GM12878 (cell line): Measurements from ENCODE around the gene FBLN1. TPM values are rescaled to one million over a fixed set of nuclear protein-coding genes. Genes with fewer than 3 reads are reported as not detected.

Experiments used
- ATAC-seq: fragments of 200-7000 bp; cut with Tn5 transposase; 3 replicates; pipeline ENCODE4 v1.9.1; 2020; ENCODE audit warnings: mild to moderate bottlenecking, moderate library complexity
- BruUV-seq: library from RNA; stranded (reverse); fragments of 400-500 nt; replicated peaks from 2 replicates; lab custom pipeline; 2021; lab: Mats Ljungman, UMichigan
- CTCF ChIA-PET: fragments of 300-600 bp; sonication (Branson Sonifier 250); formaldehyde crosslinking; extraction: SDS; loops from one replicate; lab custom pipeline; 2021; ENCODE audit warnings: inconsistent platforms; lab: Yijun Ruan, JAX
- POLR2A ChIA-PET: fragments of 350-600 bp; formaldehyde crosslinking; extraction: SDS; loops from one replicate; lab custom pipeline; 2021; ENCODE audit warnings: inconsistent platforms; lab: Charles Lee
- RAD21 ChIA-PET: fragments of 300-600 bp; sonication (Branson Sonifier 250); formaldehyde crosslinking; loops from one replicate; lab custom pipeline; 2023; ENCODE audit warnings: antibody characterized with exemption; ENCODE audit not compliant: unreplicated experiment; lab: Charles Lee
- SMC1A ChIA-PET: fragments of 300-600 bp; sonication (Branson Sonifier 250); formaldehyde crosslinking; loops from one replicate; lab custom pipeline; 2023; ENCODE audit not compliant: unreplicated experiment, uncharacterized antibody; lab: Charles Lee
- DNase-seq: peaks from one replicate; pipeline ENCODE4 v3.0.0-alpha.2; 2011; ENCODE audit warnings: low read depth, low spot score
- FAIRE-seq: peaks from 3 replicates; lab custom pipeline; 2011; peaks lifted over from hg19 to GRCh38; lab: Jason Lieb, UNC
- H2AFZ ChIP-seq: 2 replicates; pipeline ENCODE4 v1.6.0; 2011; ENCODE audit warnings: low read depth, low read length, control low read depth; ENCODE audit not compliant: control insufficient read depth
- H3K27ac ChIP-seq: 2 replicates; pipeline ENCODE4 v1.5.1; 2011; ENCODE audit warnings: control low read depth; ENCODE audit not compliant: control insufficient read depth, insufficient read depth
- H3K27me3 ChIP-seq, 2 experiments: replicated peaks in 1 of 2; 2 replicates each; pipeline versions ENCODE4 v1.6.0 to v1.6.1; 2011; ENCODE audit warnings: low read length in 1 of 2; ENCODE audit not compliant: control insufficient read depth in 2 of 2, insufficient read depth in 2 of 2
- H3K36me3 ChIP-seq, 2 experiments: 2 replicates each; pipeline ENCODE4 v1.5.1; 2011; ENCODE audit warnings: low read length in 1 of 2; ENCODE audit not compliant: control insufficient read depth in 2 of 2, insufficient read depth in 2 of 2
- H3K4me1 ChIP-seq: 2 replicates; pipeline ENCODE4 v1.6.1; 2011; ENCODE audit warnings: mild to moderate bottlenecking, low read length, moderate library complexity, mixed read lengths; ENCODE audit not compliant: control insufficient read depth, insufficient read depth
- H3K4me2 ChIP-seq: 2 replicates; pipeline ENCODE4 v1.6.0; 2011; ENCODE audit warnings: control low read depth; ENCODE audit not compliant: control insufficient read depth, insufficient read depth
- H3K4me3 ChIP-seq: fragments of 200-600 bp; sonication (generic); 2 replicates; pipeline ENCODE4 v1.5.1; 2016
- H3K79me2 ChIP-seq: 2 replicates; pipeline ENCODE4 v1.6.0; 2011; ENCODE audit warnings: low read length; ENCODE audit not compliant: control insufficient read depth, insufficient read depth
- H3K9ac ChIP-seq: 2 replicates; pipeline ENCODE4 v1.8.0; 2011; ENCODE audit warnings: low read length, control low read depth, mixed read lengths; ENCODE audit not compliant: control insufficient read depth, insufficient read depth
- H3K9me3 ChIP-seq: replicated peaks from 3 replicates; pipeline ENCODE4 v1.5.1; 2011; ENCODE audit warnings: mild to moderate bottlenecking, low read length; ENCODE audit not compliant: control insufficient read depth, insufficient read depth
- H4K20me1 ChIP-seq: 2 replicates; pipeline ENCODE4 v1.6.0; 2011; ENCODE audit not compliant: control insufficient read depth, insufficient read depth
- ATF3 ChIP-seq: IDR thresholded peaks from 2 replicates; pipeline ENCODE4 v1.6.1; 2011; ENCODE audit warnings: low read depth, mild to moderate bottlenecking, low read length, moderate library complexity, borderline replicate concordance; ENCODE audit errors: extremely low read depth
- BHLHE40 ChIP-seq, 2 experiments: fragments of 450-650 bp in 1 of 2; IDR thresholded peaks; 2 replicates each; pipeline ENCODE4 v1.6.1; 2011 to 2017; ENCODE audit warnings: low read depth in 2 of 2, borderline replicate concordance in 1 of 2, improper control_type of control experiment in 1 of 2, low read length in 1 of 2, mild to moderate bottlenecking in 1 of 2
- BMI1 ChIP-seq: fragments of 450-650 bp; IDR thresholded peaks from 2 replicates; pipeline ENCODE4 v1.6.1; 2016; ENCODE audit warnings: mild to moderate bottlenecking, moderate library complexity, borderline replicate concordance
- CHD1 ChIP-seq: IDR thresholded peaks from 2 replicates; pipeline ENCODE4 v1.6.1; 2012; ENCODE audit warnings: low read depth, low read length, improper control_type of control experiment
- ESRRA ChIP-seq: IDR thresholded peaks from 2 replicates; pipeline ENCODE4 v1.6.1; 2012; ENCODE audit warnings: mild to moderate bottlenecking, low read length, improper control_type of control experiment
- FOXK2 ChIP-seq: fragments of 450-650 bp; IDR thresholded peaks from 2 replicates; pipeline ENCODE4 v1.6.1; 2017; ENCODE audit warnings: mild to moderate bottlenecking, moderate library complexity
- NRF1 ChIP-seq: conservative IDR thresholded peaks from 2 replicates; pipeline ENCODE4 v1.6.1; 2011; ENCODE audit warnings: mild to moderate bottlenecking, low read depth, low read length, improper control_type of control experiment
- POU2F2 ChIP-seq: IDR thresholded peaks from 3 replicates; pipeline ENCODE4 v1.6.1; 2011; ENCODE audit warnings: low read depth, mild to moderate bottlenecking, low read length, borderline replicate concordance
- RBBP5 ChIP-seq: fragments of 200-600 bp; sonication (generic); conservative IDR thresholded peaks from 2 replicates; pipeline ENCODE4 v1.6.1; 2016
- SPI1 ChIP-seq: IDR thresholded peaks from 2 replicates; pipeline ENCODE4 v1.6.1; 2011; ENCODE audit warnings: low read depth, mild to moderate bottlenecking, low read length, moderate library complexity, borderline replicate concordance; ENCODE audit not compliant: insufficient read depth
- WGBS: methylation state at CpG from one replicate; pipeline ENCODE4 v1.1.6; 2016; ENCODE audit warnings: low lambda C conversion rate; ENCODE audit not compliant: insufficient replicate concordance, insufficient coverage; ENCODE audit errors: missing lambda C conversion rate; 5-methylcytosine and 5-hydroxymethylcytosine counted together
- in situ Hi-C: fragments of 300-500 bp; cut with MboI; formaldehyde crosslinking; loops from 9 replicates; pipeline ENCODE4 v1.14.3; 2018; ENCODE audit warnings: mixed read lengths
- intact Hi-C: fragments of 100-400 bp; cut with micrococcal nuclease; formaldehyde crosslinking; loops from one replicate; pipeline ENCODE4 v1.14.2; 2022; ENCODE audit not compliant: unreplicated experiment
- polyA plus RNA-seq, 11 experiments: library from polyadenylated mRNA; depleted of rRNA in 4 of 11; unstranded in 6 of 11; stranded (reverse) in 5 of 11; fragments of >200 nt; fragmentation: Nextera tagmentation in 4 of 11; fragmentation: Illumina TruSeq in 1 of 11; extraction: Ambion mirVana in 4 of 11; extraction: Trizol in 1 of 11; gene quantifications; 1 replicate in 1 of 11; 2 replicates in 10 of 11; pipeline versions ENCODE4 v1.2.1 to v1.2.3, GENCODE V29; 2011 to 2016; ENCODE audit warnings: inconsistent platforms in 2 of 11, missing spikeins in 2 of 11, low read depth in 1 of 11
- total RNA-seq, 4 experiments: library from RNA; depleted of rRNA in 3 of 4; stranded (reverse); fragments of >200 nt in 3 of 4; fragmentation: Illumina TruSeq in 1 of 4; extraction: Trizol in 1 of 4; gene quantifications; 2 replicates each; pipeline versions ENCODE4 v1.2.1 to v1.2.3, GENCODE V29; 2013 to 2021
- TF ChIP-seq, protein P1 (sequence below): fragments of 450-650 bp; IDR thresholded peaks from 2 replicates; pipeline ENCODE4 v1.6.1; 2017; ENCODE audit warnings: mild to moderate bottlenecking, low read depth, inconsistent platforms; ENCODE audit not compliant: poor library complexity, severe bottlenecking

FBLN1 gene
- total and polyA plus RNA-seq, 10 of the 15 experiments (the other 5 are each of a cell fraction or from before 2014, with no cell fraction given) = 0.20 to 0.51 TPM; not detected in 8

DNA sequence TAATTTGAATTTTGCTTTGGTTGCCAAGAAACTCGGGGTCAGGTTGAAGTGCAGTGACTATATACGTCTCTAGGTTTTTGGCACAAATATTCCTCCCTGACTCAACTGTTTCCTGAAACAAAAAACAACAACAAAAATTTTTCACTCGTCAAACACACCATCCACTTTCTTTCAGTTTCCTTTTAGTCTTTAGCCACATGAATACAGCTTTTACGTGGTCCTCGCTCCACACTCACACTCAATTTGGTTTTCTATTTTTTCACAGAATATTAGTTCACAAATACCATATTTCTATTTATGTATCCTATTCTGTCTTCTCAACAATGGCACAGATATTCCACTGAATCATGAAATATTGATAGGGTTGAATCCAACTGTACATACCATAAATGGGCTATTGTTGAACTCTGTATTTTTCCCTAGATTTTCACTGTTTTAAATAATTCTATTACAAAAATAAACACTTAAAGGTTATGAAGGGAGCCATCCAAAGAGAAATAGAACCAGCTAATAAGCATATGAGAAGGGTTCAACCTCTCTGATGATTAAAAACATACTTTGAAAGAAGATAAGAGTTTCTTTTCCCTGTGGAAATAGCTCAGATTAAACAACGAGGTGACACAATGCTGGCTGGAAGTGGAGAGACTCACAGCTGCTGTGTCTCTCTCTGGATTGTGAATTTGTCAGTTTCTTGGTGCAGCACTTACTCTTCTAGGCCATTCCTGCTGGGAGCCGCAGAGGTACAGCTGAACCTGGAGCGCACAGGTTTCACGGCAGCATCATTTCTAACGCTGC is 5.1 kb upstream of the FBLN1 start:
- Histone ChIP-seq H3K9me3 (no peaks in the 10 kb centered on the region), H3K79me2 (no peaks in the 10 kb centered on the region), H3K9ac (no peak overlapping the region), H2AFZ (no peak overlapping the region), H3K27ac (no peak overlapping the region), H3K27me3 (peaks cover 0 to 6% of the 10 kb centered on the region in 2 experiments; a peak in 3 of 4 replicates), H3K36me3 (no peaks in the 10 kb centered on the region), H4K20me1 (no peaks in the 10 kb centered on the region), H3K4me2 (no peak overlapping the region), H3K4me1 (no peaks in the 10 kb centered on the region), H3K4me3 (no peak overlapping the region)
- intact Hi-C loops (no loop called here), in situ Hi-C loops (no loop called here)
- TF ChIP-seq NRF1 (no peak), CHD1 (no peak), FOXK2 (no peak), ESRRA (no peak), RBBP5 (no peak), ATF3 (no peak), BHLHE40 (IDR thresholded peaks at IDR 0.05; ENCODE audit: borderline replicate concordance in 1 of 2, low read depth in 2 of 2, low read length in 1 of 2) (no peak), BMI1 (no peak), SPI1 (no peak), POU2F2 (no peak)
- TF ChIP-seq, protein P1, sequence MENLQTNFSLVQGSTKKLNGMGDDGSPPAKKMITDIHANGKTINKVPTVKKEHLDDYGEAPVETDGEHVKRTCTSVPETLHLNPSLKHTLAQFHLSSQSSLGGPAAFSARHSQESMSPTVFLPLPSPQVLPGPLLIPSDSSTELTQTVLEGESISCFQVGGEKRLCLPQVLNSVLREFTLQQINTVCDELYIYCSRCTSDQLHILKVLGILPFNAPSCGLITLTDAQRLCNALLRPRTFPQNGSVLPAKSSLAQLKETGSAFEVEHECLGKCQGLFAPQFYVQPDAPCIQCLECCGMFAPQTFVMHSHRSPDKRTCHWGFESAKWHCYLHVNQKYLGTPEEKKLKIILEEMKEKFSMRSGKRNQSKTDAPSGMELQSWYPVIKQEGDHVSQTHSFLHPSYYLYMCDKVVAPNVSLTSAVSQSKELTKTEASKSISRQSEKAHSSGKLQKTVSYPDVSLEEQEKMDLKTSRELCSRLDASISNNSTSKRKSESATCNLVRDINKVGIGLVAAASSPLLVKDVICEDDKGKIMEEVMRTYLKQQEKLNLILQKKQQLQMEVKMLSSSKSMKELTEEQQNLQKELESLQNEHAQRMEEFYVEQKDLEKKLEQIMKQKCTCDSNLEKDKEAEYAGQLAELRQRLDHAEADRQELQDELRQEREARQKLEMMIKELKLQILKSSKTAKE = no peak
- no peak for FAIRE-seq
- no peak for ATAC-seq
- no TSS peak for BruUV-seq
- 31% methylated on average over 10 of the region's 10 CpGs for WGBS
- ChIA-PET CTCF (no interaction called here), POLR2A (no interaction called here), SMC1A (no interaction called here), RAD21 (no interaction called here)
- no peak for DNase-seq
